Activated CD8-positive, alpha-beta T cell treated with anti-CD3 and anti-CD28 coated beads for 36 hours (primary cell): ENCODE data around the gene GNG7. TPM values are rescaled to one million over a fixed set of nuclear protein-coding genes. Genes with fewer than 3 reads are reported as not detected.
A peak's percentile ranks its signal among the peaks of the same experiment; 100 is the strongest.

Experiments used
- ATAC-seq: fragments of 200-7000 bp; cut with Tn5 transposase; one replicate; pipeline ENCODE4 v1.10.0; 2021; ENCODE audit warnings: mild to moderate bottlenecking, moderate library complexity
- CTCF ChIA-PET: fragments of 350-600 bp; sonication (Branson Sonifier 250); formaldehyde crosslinking; loops from one replicate; lab custom pipeline; 2021; ENCODE audit warnings: antibody characterized with exemption; lab: Charles Lee
- POLR2A ChIA-PET: fragments of 350-600 bp; sonication (Branson Sonifier 250); formaldehyde crosslinking; loops from one replicate; lab custom pipeline; 2021; ENCODE audit warnings: antibody characterized with exemption; lab: Charles Lee
- DNase-seq: peaks from one replicate; pipeline ENCODE4 v3.0.0-alpha.2; 2020
- H3K27ac Mint-ChIP-seq: one replicate; pipeline ENCODE4 v1.8.0; 2021; ENCODE audit warnings: mild to moderate bottlenecking, mixed read lengths
- H3K27me3 Mint-ChIP-seq: one replicate; pipeline ENCODE4 v1.8.0; 2021; ENCODE audit warnings: mixed read lengths
- H3K36me3 Mint-ChIP-seq: one replicate; pipeline ENCODE4 v1.8.0; 2021; ENCODE audit warnings: low read depth, mixed read lengths
- H3K4me1 Mint-ChIP-seq: one replicate; pipeline ENCODE4 v1.8.0; 2021; ENCODE audit warnings: low read depth, mixed read lengths
- H3K4me3 Mint-ChIP-seq: one replicate; pipeline ENCODE4 v1.8.0; 2021; ENCODE audit warnings: mild to moderate bottlenecking, moderate library complexity, mixed read lengths
- H3K9me3 Mint-ChIP-seq: one replicate; pipeline ENCODE4 v1.8.0; 2021; ENCODE audit warnings: mixed read lengths
- CTCF ChIP-seq: fragments of 200-600 bp; IDR thresholded peaks from one replicate; pipeline ENCODE4 v1.8.0; 2022; ENCODE audit warnings: antibody characterized with exemption, mild to moderate bottlenecking
- intact Hi-C: fragments of 100-400 bp; cut with micrococcal nuclease; formaldehyde crosslinking; loops from one replicate; pipeline ENCODE4 v1.10.0; 2022
- total RNA-seq, 2 experiments: library from RNA; stranded (reverse); gene quantifications; one replicate each; pipeline ENCODE4 v1.2.3, GENCODE V29; 2021

GNG7 gene
- total RNA-seq, 2 experiments from 2014 or later: 0.27 to 0.32 TPM

- Mint-ChIP-seq H3K4me3 (no peak overlapping the region), H3K27me3 (peaks cover 39% of the 10 kb centered on the region), H3K9me3 (no peaks in the 10 kb centered on the region), H3K4me1 (peaks cover 30% of the 10 kb centered on the region), H3K27ac (no peak overlapping the region), H3K36me3 (no peaks in the 10 kb centered on the region)
- ATAC-seq: no peak
- intact Hi-C loops: no loop called here
- ChIA-PET CTCF (interaction anchor here (1.3 kb wide), 1 partner anchor 123 kb away, joined by 3 read pairs; no protein-coding TSS in a partner anchor), POLR2A (interaction anchor here (1.0 kb wide), 1 partner anchor 13 kb away, joined by 5 read pairs; no protein-coding TSS in a partner anchor)
- DNase-seq: no peak
- no peak for TF ChIP-seq CTCF
These were observed 211.8 kb downstream of the GNG7 start for GRCh38 chr19:2490659-2491058.

GRCh38 chr19:2488942-2489731 lies 213.4 kb downstream of the GNG7 start:
- H3K9me3 Mint-ChIP-seq: peaks cover 2% of the 10 kb centered on the region
- peaks cover 39% of the 10 kb centered on the region for H3K27me3 Mint-ChIP-seq
- POLR2A ChIA-PET: interaction anchor here (1.0 to 1.3 kb wide), 3 partner anchors 11 to 32 kb away, joined by 3 to 8 read pairs (median 3); partner anchors contain the start of genes GADD45B and LMNB2
- H3K36me3 Mint-ChIP-seq: no peaks in the 10 kb centered on the region
- H3K4me3 Mint-ChIP-seq: peak overlapping the region; percentile 31
- TF ChIP-seq CTCF: no peak
- CTCF ChIA-PET: interaction anchor here (0.8 to 1.0 kb wide), 2 partner anchors 41 to 122 kb away, joined by 3 read pairs; no protein-coding TSS in a partner anchor
- H3K4me1 Mint-ChIP-seq: peaks cover 28% of the 10 kb centered on the region
- intact Hi-C loops: no loop called here
- H3K27ac Mint-ChIP-seq: no peak overlapping the region
- ATAC-seq: peak; percentile 42
- DNase-seq: no peak

- ATAC-seq (peak; percentile 16), DNase-seq (peak; percentile 25)
- H3K27me3 Mint-ChIP-seq: peaks cover 36% of the 10 kb centered on the region
- H3K27ac Mint-ChIP-seq: no peak overlapping the region
- ChIA-PET CTCF (interaction anchor here (0.8 to 1.0 kb wide), 2 partner anchors 41 to 123 kb away, joined by 3 read pairs; no protein-coding TSS in a partner anchor), POLR2A (interaction anchor here (1.0 to 1.3 kb wide), 2 partner anchors 10 to 12 kb away, joined by 3 to 8 read pairs; partner anchors contain the start of gene GADD45B)
- peaks cover 7% of the 10 kb centered on the region for H3K9me3 Mint-ChIP-seq
- intact Hi-C loops: no loop called here
- H3K36me3 Mint-ChIP-seq: no peaks in the 10 kb centered on the region
- no peak for TF ChIP-seq CTCF
- peak overlapping the region; percentile 12 for H3K4me3 Mint-ChIP-seq
- peaks cover 23% of the 10 kb centered on the region for H3K4me1 Mint-ChIP-seq
These were observed 214.0 kb downstream of the GNG7 start for GRCh38 chr19:2488405-2488941.

- Mint-ChIP-seq H3K4me3 (no peak overlapping the region), H3K27ac (no peak overlapping the region), H3K9me3 (peaks cover 10% of the 10 kb centered on the region), H3K4me1 (peaks cover 21% of the 10 kb centered on the region), H3K36me3 (peaks cover 2% of the 10 kb centered on the region), H3K27me3 (peaks cover 36% of the 10 kb centered on the region)
- ATAC-seq (no peak), DNase-seq (no peak)
- intact Hi-C loops: no loop called here
- ChIA-PET POLR2A (interaction anchor here (1.0 to 1.4 kb wide), 3 partner anchors 10 to 12 kb away, joined by 3 to 8 read pairs (median 5); partner anchors contain the start of gene GADD45B), CTCF (interaction anchor here (0.8 to 1.0 kb wide), 2 partner anchors 42 to 124 kb away, joined by 3 read pairs; no protein-coding TSS in a partner anchor)
- no peak for TF ChIP-seq CTCF
These were observed 214.7 kb downstream of the GNG7 start for GRCh38 chr19:2487842-2488241.
